ENCODE measurements around the gene HRH3.

The HRH3 gene

DNA sequence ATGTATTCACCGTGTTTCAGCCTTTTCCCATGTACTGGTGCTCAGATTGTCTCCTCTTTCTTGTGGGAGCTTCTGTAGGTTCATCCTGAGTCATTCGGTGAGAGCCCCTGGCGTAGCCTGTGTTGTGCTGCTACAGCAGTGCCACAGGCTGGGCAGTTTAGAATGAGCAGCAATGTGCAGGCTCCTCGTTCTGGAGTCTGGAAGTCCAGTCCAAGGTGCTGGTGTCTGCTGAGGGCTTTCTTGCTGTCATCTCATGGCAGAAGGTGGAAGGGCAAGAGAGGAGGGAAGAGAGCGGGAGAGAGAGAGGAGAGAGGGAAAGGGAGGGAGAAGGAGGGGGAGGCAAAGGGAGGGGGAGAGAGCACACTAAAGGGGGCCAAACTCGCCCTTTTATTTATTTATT, 33.3 kb upstream of the HRH3 start:
- Mint-ChIP-seq H3K9me3 (no peaks in the 10 kb centered on the region), H3K27me3 (no peaks in the 10 kb centered on the region)

DNA sequence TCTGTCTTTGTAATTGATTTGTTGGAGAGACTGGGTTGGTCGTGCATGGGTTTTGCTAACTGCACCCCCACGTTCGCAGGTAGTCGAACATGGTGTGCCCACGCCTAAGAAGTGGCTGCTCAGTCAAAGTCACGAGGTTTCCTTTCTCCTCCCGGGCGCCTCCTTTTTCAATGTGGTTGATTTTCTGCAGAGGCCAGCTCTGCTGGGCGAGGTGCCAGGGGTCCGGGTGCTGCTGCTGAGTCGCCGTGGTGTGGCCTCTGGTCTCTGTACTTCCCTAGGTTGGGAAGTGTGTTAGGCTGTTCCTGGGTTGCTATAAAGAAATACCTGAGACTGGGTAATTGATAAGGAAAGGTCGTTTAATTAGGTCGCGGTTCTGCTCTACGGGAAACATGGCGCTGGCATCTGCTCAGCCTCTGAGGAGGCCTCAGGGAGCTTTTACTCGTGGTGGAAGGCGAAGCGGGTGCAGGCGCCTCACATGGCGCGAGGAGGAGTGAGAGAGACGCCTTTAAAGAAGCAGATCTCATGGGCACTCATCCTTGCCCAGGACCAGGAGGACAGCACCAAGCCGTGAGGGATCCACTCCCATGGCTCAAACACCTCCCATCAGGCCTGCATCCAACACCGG, 32.4 kb upstream of the HRH3 start:
- no peaks in the 10 kb centered on the region for H3K9me3 Mint-ChIP-seq
- peak overlapping the region; percentile 62 for H3K27ac Mint-ChIP-seq
- no peak overlapping the region for H3K4me3 Mint-ChIP-seq
- peaks cover 37% of the 10 kb centered on the region for H3K4me1 Mint-ChIP-seq (ENCODE audit: low read depth)
- peaks cover 47% of the 10 kb centered on the region for H3K36me3 Mint-ChIP-seq (ENCODE audit: low read depth)
- no peaks in the 10 kb centered on the region for H3K27me3 Mint-ChIP-seq
- intact Hi-C loops (cut with micrococcal nuclease), result no loop called here

More for the DNA sequence above, 33.3 kb upstream of the HRH3 start:
- peaks cover 37% of the 10 kb centered on the region for H3K4me1 Mint-ChIP-seq (ENCODE audit: low read depth)
- intact Hi-C loops (cut with micrococcal nuclease), result no loop called here
- H3K4me3 Mint-ChIP-seq, result no peak overlapping the region
- peaks cover 57% of the 10 kb centered on the region for H3K36me3 Mint-ChIP-seq (ENCODE audit: low read depth)
- no peak overlapping the region for H3K27ac Mint-ChIP-seq

DNA sequence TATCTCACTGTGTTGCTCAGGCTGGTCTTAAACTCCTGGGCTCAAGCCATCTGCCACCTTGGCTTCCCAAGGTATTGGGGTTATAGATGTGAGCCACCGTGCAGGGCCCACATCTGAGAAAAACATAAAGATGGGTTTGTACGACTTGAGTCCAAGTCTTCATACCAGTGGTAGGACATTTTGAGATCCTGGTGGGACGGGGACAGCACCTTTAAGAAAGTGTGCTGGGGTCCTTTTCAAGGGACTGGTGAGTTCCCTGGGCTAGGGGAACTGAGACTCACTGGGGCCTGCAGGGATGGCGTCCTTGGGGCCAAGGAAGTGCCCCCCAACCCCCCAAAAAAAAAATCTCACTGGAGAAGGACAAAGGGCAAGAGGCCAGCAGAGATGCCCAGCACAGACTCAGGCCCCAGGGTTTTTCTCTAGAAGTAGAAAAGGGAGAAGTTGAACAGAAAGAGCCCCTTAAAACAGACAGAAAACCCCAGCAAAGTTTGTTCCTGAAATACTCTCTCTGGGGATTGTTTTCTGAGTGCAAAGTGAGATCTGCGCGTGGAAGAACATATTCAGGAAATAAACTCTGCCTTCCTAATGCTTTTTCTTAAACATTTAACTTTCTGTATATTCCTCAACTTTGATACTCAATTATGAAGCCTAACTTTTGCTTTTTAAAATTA, 28.9 kb upstream of the HRH3 start:
- Mint-ChIP-seq H3K36me3 (ENCODE audit: low read depth) (peaks cover 42% of the 10 kb centered on the region), H3K9me3 (no peaks in the 10 kb centered on the region), H3K27ac (peak overlapping the region; percentile 65), H3K27me3 (no peaks in the 10 kb centered on the region), H3K4me3 (no peak overlapping the region), H3K4me1 (ENCODE audit: low read depth) (peaks cover 57% of the 10 kb centered on the region)
- intact Hi-C loops (cut with micrococcal nuclease), result no loop called here

DNA sequence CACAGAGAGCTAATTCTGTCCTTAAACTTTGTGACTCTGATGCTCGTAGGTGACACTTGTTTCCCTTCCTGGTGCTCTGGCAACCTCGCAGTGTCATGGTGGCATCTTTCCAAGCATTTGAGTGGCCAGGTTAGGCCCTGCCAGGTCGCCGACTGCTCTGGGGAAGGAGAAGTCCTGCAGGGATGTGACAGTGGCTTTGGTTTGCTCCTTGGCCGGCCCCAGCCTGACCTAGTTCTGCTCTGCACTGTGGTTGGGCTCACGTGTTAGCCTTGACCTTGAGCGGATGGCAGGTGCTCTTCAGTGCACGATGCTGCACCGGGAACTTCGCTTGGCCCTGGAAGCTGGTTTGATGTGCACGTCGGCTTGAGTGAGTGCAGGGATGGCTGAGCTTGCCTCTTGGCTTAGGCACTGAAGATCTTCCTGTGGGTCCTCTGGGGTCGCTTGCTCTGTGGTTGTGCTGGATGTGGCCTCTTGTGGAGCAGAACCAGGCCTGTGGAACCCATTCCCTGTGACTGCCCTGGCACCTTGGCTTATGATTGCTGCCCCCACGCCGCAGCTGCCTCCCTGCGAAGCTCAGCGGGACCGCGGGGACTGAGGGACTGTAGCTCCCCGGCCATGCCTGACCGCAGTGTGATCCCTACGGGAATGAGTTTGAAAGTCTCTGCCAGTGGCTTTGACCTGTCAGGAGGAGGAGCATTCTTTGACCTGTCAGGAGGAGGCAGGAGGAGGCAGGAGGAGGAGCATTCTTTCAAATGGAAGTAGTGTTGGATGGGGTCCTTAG, 27.0 kb upstream of the HRH3 start:
- Mint-ChIP-seq H3K27ac (no peak overlapping the region), H3K4me3 (no peak overlapping the region), H3K36me3 (ENCODE audit: low read depth) (peaks cover 46% of the 10 kb centered on the region), H3K4me1 (ENCODE audit: low read depth) (peaks cover 58% of the 10 kb centered on the region), H3K27me3 (no peaks in the 10 kb centered on the region), H3K9me3 (no peaks in the 10 kb centered on the region)
- intact Hi-C loops (cut with micrococcal nuclease), result no loop called here

DNA sequence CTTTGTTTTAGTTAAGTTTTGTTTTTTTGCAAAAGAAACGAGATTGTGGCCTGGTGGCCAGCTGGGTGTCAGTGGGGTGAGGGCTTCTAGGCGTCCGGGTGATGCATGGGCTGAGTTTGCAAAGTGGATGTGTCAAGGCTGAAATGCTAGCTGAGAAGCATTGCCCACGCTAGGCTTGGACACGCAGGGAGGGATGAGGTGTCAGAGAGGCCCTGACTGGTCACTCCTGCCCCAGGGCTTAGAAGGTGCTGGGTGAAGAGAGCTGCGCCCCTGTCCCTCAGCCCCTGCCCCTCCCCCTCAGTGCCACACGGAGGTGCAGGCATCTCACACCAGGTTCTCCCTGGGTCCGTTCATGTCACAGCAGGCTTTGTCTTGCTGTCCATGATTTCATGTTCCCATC, 26.4 kb upstream of the HRH3 start:
- H3K9me3 Mint-ChIP-seq, result no peaks in the 10 kb centered on the region

DNA sequence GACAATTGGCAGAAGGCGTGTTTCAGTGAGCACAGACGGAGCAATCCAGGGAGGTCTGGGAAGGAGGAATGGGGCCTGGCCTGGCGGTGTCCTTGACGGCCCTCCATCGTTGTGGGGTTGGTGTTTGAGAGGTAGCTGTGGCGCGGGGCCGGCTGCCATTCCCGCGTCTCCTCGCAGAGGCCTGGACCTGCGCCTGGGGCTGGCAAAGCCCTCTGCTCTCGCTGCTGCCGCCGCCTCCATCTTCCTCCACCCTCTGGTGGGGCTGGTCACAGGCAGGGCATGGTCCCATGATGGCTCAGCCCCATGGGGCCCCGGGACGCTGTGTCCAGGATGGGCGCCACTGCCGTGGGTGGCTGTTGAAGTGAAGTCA, 25.8 kb upstream of the HRH3 start:
- intact Hi-C loops (cut with micrococcal nuclease), result no loop called here
- no peak overlapping the region for H3K4me3 Mint-ChIP-seq
- no peak overlapping the region for H3K27ac Mint-ChIP-seq
- peaks cover 57% of the 10 kb centered on the region for H3K36me3 Mint-ChIP-seq (ENCODE audit: low read depth)
- H3K27me3 Mint-ChIP-seq, result no peaks in the 10 kb centered on the region
- peaks cover 65% of the 10 kb centered on the region for H3K4me1 Mint-ChIP-seq (ENCODE audit: low read depth)
- no peaks in the 10 kb centered on the region for H3K9me3 Mint-ChIP-seq

More for the DNA sequence above, 26.4 kb upstream of the HRH3 start:
- Mint-ChIP-seq H3K27me3 (no peaks in the 10 kb centered on the region), H3K36me3 (ENCODE audit: low read depth) (peaks cover 52% of the 10 kb centered on the region), H3K27ac (no peak overlapping the region), H3K4me1 (ENCODE audit: low read depth) (peaks cover 59% of the 10 kb centered on the region), H3K4me3 (no peak overlapping the region)
- intact Hi-C loops (cut with micrococcal nuclease), result no loop called here

DNA sequence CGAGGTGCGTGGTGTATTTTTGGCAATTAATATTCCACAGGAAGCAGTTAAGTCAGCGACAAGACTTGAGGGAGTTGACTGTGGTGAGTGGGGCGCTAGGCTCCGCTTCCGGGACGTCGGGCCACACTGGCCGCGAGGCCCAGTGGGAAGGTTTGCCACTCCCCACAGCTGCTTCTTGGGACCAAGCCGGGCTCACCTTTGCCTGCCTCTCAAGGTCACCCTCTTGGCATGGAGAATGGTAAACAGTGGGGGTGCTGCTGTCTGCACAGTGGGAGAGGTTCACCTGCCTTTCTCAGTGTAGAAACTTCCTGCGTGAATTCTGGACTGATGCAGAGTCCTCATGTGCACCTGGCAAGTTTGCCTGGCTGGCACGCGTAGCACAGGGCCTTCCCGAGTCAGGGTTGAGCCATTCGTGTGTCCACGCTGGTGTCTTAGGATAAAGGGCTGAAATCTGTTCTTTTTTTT, 24.6 kb upstream of the HRH3 start:
- Mint-ChIP-seq H3K9me3 (no peaks in the 10 kb centered on the region), H3K27ac (no peak overlapping the region), H3K27me3 (no peaks in the 10 kb centered on the region), H3K36me3 (ENCODE audit: low read depth) (peaks cover 55% of the 10 kb centered on the region), H3K4me3 (no peak overlapping the region), H3K4me1 (ENCODE audit: low read depth) (peaks cover 68% of the 10 kb centered on the region)
- intact Hi-C loops (cut with micrococcal nuclease), result no loop called here

DNA sequence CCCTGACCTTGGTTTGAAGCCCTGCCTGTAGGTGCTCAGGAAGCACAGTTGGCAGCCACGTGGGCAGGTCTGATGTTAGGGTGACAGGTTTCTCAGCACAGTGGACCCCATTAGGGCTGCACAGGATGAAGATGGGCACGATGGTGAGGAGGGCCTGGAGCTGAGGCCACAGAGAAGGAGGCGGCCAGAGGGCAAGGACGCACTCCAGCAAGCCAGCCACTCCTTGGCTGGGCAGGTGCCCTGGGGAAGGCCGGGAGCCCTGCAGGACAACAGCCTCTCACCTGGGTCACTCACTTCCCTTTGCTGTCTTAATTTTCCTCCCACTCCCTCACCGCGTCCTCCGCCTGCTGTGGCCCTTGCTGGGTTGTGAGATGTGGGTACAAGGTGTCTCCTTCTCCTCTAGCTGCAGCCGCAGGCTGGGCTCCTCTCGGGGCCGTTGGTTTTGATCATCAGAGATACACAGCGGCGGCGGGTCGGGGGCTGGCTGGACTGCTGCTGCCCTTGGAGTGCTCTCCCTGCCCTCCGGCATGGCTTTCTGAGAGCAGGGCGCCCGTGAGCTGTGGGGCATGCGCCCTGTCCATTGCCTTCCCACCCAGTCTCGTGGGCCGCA, 23.9 kb upstream of the HRH3 start:
- H3K4me3 Mint-ChIP-seq, result no peak overlapping the region

DNA sequence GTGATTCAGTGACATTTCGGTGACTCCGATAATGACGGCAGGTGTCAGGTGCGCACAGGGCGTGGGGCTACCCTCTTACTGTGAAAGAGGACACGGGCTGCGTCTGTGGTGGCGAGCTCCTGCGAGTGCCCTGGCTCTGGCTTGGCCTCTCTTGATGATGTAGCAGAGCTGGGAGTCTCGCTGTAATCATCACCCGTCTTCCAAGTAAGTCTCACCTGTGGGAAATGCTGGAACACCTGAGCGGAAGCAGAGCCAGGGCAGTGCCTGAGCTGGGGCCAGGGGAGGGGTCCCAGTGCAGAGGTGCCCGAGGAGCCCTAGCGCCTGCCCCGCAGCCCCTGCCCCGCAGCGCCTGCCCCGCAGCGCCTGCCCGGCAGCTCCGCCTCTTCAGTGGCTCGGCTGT, 23.0 kb upstream of the HRH3 start:
- Mint-ChIP-seq H3K4me3 (no peak overlapping the region), H3K9me3 (no peaks in the 10 kb centered on the region), H3K27ac (no peak overlapping the region), H3K36me3 (ENCODE audit: low read depth) (peaks cover 55% of the 10 kb centered on the region), H3K4me1 (ENCODE audit: low read depth) (peaks cover 68% of the 10 kb centered on the region), H3K27me3 (no peaks in the 10 kb centered on the region)
- intact Hi-C loops (cut with micrococcal nuclease), result no loop called here

More for the DNA sequence above, 23.9 kb upstream of the HRH3 start:
- Mint-ChIP-seq H3K4me1 (ENCODE audit: low read depth) (peaks cover 71% of the 10 kb centered on the region), H3K27ac (no peak overlapping the region), H3K9me3 (no peaks in the 10 kb centered on the region), H3K36me3 (ENCODE audit: low read depth) (peaks cover 55% of the 10 kb centered on the region), H3K27me3 (no peaks in the 10 kb centered on the region)
- intact Hi-C loops (cut with micrococcal nuclease), result no loop called here

DNA sequence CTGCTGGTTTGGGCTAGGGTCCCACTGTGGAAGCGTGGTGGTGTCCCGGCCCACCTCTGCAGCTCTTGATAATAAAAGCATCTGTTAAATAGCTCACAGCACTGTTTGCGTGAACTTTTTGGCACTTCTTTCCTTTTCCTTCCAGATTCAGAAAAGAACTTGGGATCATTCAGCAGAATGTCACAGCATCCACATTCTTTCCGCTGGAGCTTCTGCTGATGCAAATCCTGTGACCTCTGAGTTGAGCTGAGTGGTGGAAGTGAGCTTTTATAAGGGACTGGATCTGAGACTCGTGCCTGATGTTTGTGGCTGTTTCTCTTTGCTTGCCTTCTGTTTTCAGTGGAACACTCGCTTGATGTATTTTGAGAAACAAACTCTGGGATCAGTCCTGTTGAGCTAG, 22.1 kb upstream of the HRH3 start:
- H3K4me1 Mint-ChIP-seq (ENCODE audit: low read depth), result peaks cover 71% of the 10 kb centered on the region
- H3K4me3 Mint-ChIP-seq, result no peak overlapping the region
- peaks cover 55% of the 10 kb centered on the region for H3K36me3 Mint-ChIP-seq (ENCODE audit: low read depth)
- H3K9me3 Mint-ChIP-seq, result no peaks in the 10 kb centered on the region
- H3K27me3 Mint-ChIP-seq, result no peaks in the 10 kb centered on the region
- peak overlapping the region; percentile 31 for H3K27ac Mint-ChIP-seq
- intact Hi-C loops (cut with micrococcal nuclease), result no loop called here

DNA sequence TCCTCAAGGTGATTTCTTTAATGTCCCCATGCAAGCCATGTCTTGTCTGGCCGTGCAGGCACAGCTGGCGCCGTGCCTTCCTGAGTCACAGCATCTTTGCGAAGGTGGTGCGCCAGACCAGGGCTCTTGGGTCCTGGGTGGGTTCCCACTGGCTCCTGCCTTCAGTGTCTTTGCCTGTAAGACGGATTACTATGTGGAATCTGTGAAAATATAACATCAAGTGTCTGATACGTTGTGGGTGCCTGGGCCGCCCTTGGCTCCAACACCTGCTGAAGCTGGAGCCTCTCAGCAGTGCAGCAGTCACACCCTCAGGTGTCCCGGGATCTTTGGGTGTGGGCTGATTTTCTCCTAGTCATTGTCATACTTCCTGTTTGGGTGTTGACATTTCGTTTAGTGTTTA, 21.4 kb upstream of the HRH3 start:
- Mint-ChIP-seq H3K4me3 (no peak overlapping the region), H3K4me1 (ENCODE audit: low read depth) (peaks cover 65% of the 10 kb centered on the region), H3K36me3 (ENCODE audit: low read depth) (peaks cover 54% of the 10 kb centered on the region), H3K9me3 (no peaks in the 10 kb centered on the region), H3K27ac (no peak overlapping the region), H3K27me3 (no peaks in the 10 kb centered on the region)
- intact Hi-C loops (cut with micrococcal nuclease), result no loop called here

DNA sequence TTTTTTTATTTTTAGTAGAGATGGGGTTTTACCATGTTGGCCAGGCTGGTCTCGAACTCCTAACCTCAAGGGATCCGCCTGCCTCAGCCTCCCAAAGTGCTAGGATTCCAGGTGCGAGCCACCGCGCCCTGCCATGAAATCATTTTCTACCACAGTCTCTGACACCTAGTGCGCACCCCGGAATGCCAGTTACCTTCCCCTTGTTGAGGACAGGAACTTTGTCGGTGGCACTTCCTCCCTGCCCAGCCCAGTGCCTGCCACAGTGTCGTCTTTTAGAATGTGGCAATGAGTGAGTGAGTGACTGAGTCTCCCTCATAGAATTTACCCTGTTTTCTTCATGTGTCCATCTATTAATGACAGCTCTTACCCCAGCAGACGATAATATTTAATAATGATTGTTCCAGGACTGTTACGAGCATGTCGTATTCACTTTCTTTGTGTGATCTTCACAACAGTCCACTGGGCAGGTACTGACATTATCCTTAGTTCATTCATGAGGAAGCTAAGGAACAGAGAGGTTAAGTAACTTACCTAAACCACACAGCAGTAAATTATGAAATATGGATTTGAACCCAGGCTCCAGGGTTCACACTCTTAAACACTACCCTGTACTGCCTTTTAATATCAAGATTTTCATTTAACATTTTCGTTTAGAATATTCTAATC, 20.1 kb upstream of the HRH3 start:
- H3K36me3 Mint-ChIP-seq (ENCODE audit: low read depth), result peaks cover 41% of the 10 kb centered on the region
- H3K4me1 Mint-ChIP-seq (ENCODE audit: low read depth), result peaks cover 60% of the 10 kb centered on the region
- peaks cover 2% of the 10 kb centered on the region for H3K27me3 Mint-ChIP-seq
- intact Hi-C loops (cut with micrococcal nuclease), result no loop called here
- H3K27ac Mint-ChIP-seq, result no peak overlapping the region
- H3K9me3 Mint-ChIP-seq, result no peaks in the 10 kb centered on the region
- H3K4me3 Mint-ChIP-seq, result peak overlapping the region; percentile 76

DNA sequence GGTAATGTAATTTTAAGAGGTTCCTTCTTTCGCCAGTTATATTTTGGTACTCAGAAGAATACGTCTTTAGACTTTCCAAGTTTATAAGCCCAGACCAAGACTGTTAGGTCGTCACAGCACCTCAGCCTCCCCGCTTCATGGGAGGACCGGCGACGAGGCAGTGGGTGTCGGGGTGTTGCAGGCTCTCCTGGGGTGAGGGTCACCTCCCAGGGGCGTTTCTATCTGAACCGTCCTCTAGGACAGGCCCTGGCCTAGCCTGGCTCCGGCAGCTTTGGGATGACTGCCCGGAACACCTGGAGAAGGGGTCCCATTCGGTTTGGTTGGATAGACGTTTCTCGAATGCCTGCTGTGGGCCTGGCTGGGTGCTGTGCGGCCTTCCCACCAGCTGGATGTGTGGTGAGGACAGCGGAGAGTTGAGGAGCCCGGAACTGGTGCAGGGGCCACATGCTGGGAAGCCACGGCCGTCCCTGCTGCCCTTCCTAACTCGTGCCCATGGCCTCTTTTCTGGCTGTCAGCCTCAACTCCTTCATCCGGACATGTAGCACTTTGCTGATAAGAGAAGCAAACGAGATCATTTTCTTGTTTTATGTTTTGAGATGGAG, 19.3 kb upstream of the HRH3 start:
- intact Hi-C loops (cut with micrococcal nuclease), result loop anchor here (2.0 to 5.0 kb wide), 2 partner anchors 57 to 63 kb away; partner anchors contain the start of genes ADRM1 and MTG2
- Mint-ChIP-seq H3K27me3 (peaks cover 8% of the 10 kb centered on the region), H3K4me3 (peak overlapping the region; percentile 76), H3K36me3 (ENCODE audit: low read depth) (peaks cover 34% of the 10 kb centered on the region), H3K9me3 (no peaks in the 10 kb centered on the region), H3K27ac (peak overlapping the region; percentile 65), H3K4me1 (ENCODE audit: low read depth) (peaks cover 53% of the 10 kb centered on the region)

Measured in dendritic cell treated with granulocyte-macrophage colony-stimulating factor and Interleukin-4, amounts not matched to agents 40 ng/mL and 50 ng/mL, for 4 days (primary cell).